ENCODE measurements around the gene ATMIN. TPM values are rescaled to one million over a fixed set of nuclear protein-coding genes. Genes with fewer than 3 reads are reported as not detected.

Gene ATMIN
- total and polyA plus RNA-seq, 10 of the 15 experiments (the other 5 are each of a cell fraction or from before 2014, with no cell fraction given) = 5.2 to 28.9 (median 18.3) TPM

DNA sequence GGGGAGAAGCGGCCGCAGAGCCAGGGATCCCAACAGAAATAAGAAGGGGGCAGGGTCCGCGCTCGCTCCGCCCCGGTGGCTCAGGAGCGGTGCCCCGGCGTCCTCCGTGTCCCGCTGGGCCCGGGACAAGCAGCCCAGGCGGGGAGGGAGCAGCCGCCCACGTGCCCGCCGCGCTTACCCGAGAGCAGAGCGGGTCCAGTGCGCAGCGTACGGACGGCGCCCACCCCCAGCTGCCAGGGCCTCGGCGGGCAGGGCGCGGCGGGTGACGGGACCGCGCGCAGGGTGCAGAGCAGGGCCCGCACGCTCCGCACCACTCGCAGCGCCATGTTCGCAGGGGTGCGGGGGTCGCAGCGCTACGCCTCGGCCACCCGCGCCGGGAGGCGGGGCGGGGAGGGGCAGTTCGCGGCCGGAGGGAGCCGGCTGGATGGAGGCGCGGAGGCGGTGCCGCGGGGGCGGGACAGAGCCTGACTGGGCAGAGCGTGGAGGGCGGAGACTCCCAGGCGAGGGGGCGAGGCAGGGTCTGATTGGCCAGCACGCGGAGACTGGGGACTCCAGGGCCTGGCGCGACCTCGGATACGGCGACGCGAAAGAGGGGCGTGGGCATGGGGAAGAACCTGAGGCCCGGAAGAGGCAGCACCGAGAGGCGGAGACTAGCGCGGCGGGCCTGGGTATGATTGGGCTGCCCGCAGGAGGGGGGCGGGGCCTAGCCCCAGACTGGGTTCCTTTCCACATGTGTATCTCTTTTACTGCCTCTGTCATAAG lies 60.5 kb downstream of the ATMIN start, which contains the start of gene GCSH (continued):
- peak; percentile 73; the same call in 1 of the 2 replicates for TF ChIP-seq IRF3 (IDR thresholded peaks at IDR 0.05)
- TF ChIP-seq POLR2AphosphoS5 (IDR thresholded peaks at IDR 0.05; ENCODE audit: low read length) = no peak
- TF ChIP-seq CREM (IDR thresholded peaks at IDR 0.05; ENCODE audit: low read depth) = no peak
- peak; percentile 58 for TF ChIP-seq USF1 (IDR thresholded peaks at IDR 0.05; ENCODE audit: borderline replicate concordance, extremely low read length, insufficient read depth, low read depth, low read length)
- TF ChIP-seq, protein P1, sequence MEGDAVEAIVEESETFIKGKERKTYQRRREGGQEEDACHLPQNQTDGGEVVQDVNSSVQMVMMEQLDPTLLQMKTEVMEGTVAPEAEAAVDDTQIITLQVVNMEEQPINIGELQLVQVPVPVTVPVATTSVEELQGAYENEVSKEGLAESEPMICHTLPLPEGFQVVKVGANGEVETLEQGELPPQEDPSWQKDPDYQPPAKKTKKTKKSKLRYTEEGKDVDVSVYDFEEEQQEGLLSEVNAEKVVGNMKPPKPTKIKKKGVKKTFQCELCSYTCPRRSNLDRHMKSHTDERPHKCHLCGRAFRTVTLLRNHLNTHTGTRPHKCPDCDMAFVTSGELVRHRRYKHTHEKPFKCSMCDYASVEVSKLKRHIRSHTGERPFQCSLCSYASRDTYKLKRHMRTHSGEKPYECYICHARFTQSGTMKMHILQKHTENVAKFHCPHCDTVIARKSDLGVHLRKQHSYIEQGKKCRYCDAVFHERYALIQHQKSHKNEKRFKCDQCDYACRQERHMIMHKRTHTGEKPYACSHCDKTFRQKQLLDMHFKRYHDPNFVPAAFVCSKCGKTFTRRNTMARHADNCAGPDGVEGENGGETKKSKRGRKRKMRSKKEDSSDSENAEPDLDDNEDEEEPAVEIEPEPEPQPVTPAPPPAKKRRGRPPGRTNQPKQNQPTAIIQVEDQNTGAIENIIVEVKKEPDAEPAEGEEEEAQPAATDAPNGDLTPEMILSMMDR (IDR thresholded peaks at IDR 0.05 in 2 of 3, conservative IDR thresholded peaks at IDR 0.05 in 1 of 3; ENCODE audit: control insufficient read depth in 2 of 3, extremely low read depth in 1 of 3, insufficient read depth in 1 of 3, low read depth in 3 of 3, low read length in 3 of 3) = no peak
- TF ChIP-seq, protein P2, sequence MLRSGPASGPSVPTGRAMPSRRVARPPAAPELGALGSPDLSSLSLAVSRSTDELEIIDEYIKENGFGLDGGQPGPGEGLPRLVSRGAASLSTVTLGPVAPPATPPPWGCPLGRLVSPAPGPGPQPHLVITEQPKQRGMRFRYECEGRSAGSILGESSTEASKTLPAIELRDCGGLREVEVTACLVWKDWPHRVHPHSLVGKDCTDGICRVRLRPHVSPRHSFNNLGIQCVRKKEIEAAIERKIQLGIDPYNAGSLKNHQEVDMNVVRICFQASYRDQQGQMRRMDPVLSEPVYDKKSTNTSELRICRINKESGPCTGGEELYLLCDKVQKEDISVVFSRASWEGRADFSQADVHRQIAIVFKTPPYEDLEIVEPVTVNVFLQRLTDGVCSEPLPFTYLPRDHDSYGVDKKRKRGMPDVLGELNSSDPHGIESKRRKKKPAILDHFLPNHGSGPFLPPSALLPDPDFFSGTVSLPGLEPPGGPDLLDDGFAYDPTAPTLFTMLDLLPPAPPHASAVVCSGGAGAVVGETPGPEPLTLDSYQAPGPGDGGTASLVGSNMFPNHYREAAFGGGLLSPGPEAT (IDR thresholded peaks at IDR 0.05; ENCODE audit: low read depth) = no peak
- TF ChIP-seq SMAD1 (IDR thresholded peaks at IDR 0.05; ENCODE audit: low read depth, partially characterized antibody) = no peak
- no peak for TF ChIP-seq NR2C2 (IDR thresholded peaks at IDR 0.05; ENCODE audit: borderline replicate concordance, control insufficient read depth, insufficient read length, low read depth)
- peak; percentile 67; the same call in 1 of the 2 replicates for TF ChIP-seq ZNF687 (IDR thresholded peaks at IDR 0.05)
- no peak for TF ChIP-seq ZBTB4 (CRISPR knock-in tag; IDR thresholded peaks at IDR 0.05)
- TF ChIP-seq IKZF1 (conservative IDR thresholded peaks at IDR 0.05) = peak; percentile 80
- TF ChIP-seq PAX8 (IDR thresholded peaks at IDR 0.05) = no peak
- TF ChIP-seq SIX5 (IDR thresholded peaks at IDR 0.05; ENCODE audit: low read depth, low read length, severe bottlenecking) = no peak
- TF ChIP-seq POLR2AphosphoS2 (IDR thresholded peaks at IDR 0.05; ENCODE audit: low read depth, low read length) = no peak
- TF ChIP-seq ZSCAN29 (IDR thresholded peaks at IDR 0.05) = 0 out of 2 replicates have a peak, but pooled peaks have one; percentile 36
